ENCODE data around the gene TUBA1B.

- TF ChIP-seq CTCF (IDR thresholded peaks at IDR 0.05; ENCODE audit: extremely low read depth in 1 of 2, insufficient read depth in 1 of 2, low read depth in 1 of 2, low read length in 2 of 2) (no peak), POLR2A (IDR thresholded peaks at IDR 0.05; ENCODE audit: low read depth, low read length) (no peak), EZH2 (IDR thresholded peaks at IDR 0.05; ENCODE audit: borderline replicate concordance, low read depth, low read length, severe bottlenecking) (no peak), POLR2AphosphoS5 (IDR thresholded peaks at IDR 0.05; ENCODE audit: insufficient read depth, low read depth, low read length) (no peak), MAX (IDR thresholded peaks at IDR 0.05; ENCODE audit: insufficient read depth, insufficient read length) (no peak), JUN (IDR thresholded peaks at IDR 0.05; ENCODE audit: borderline replicate concordance, insufficient read depth, insufficient read length, low read depth) (no peak), MYC (IDR thresholded peaks at IDR 0.05; ENCODE audit: low read depth, low read length) (no peak)
Observed at GRCh38 chr12:49086116-49086515, 45.1 kb downstream of the TUBA1B start.
